SK-N-MC (cell line): ENCODE data around the gene ERC2.

Experiments
- DNase-seq: peaks from one replicate; pipeline ENCODE4 v3.0.0-alpha.2; 2011; ENCODE audit warnings: low read depth, low spot score
- H3K27ac ChIP-seq: fragments of 200-600 bp; sonication (generic); 2 replicates; pipeline ENCODE4 v1.5.1; 2016; ENCODE audit warnings: mixed run types
- H3K36me3 ChIP-seq: fragments of 200-600 bp; sonication (generic); 2 replicates; pipeline ENCODE4 v1.6.1; 2017; ENCODE audit warnings: antibody characterized with exemption, low read length, mixed read lengths; ENCODE audit not compliant: insufficient read depth
- H3K4me3 ChIP-seq: fragments of 200-600 bp; sonication (generic); 2 replicates; pipeline ENCODE4 v1.5.1; 2016
- H3K9ac ChIP-seq: fragments of 200-600 bp; sonication (generic); 2 replicates; pipeline ENCODE4 v1.8.0; 2017; ENCODE audit warnings: mixed run types, mixed read lengths; ENCODE audit not compliant: insufficient read length
- H3K9me3 ChIP-seq: fragments of 200-600 bp; sonication (generic); 2 replicates; pipeline ENCODE4 v1.6.1; 2017; ENCODE audit warnings: low read depth, mild to moderate bottlenecking, antibody characterized with exemption, low read length, moderate library complexity, mixed read lengths
- EZH2 ChIP-seq: fragments of 200-600 bp; sonication (generic); IDR thresholded peaks from one replicate; pipeline ENCODE4 v1.6.1; 2017; ENCODE audit warnings: antibody characterized with exemption
- FOXP2 ChIP-seq: optimal IDR thresholded peaks from 2 replicates; pipeline ENCODE3; 2011; ENCODE audit warnings: mild to moderate bottlenecking, moderate library complexity; ENCODE audit not compliant: insufficient read depth; ENCODE audit errors: extremely low read length, control extremely low read depth
- POLR2AphosphoS5 ChIP-seq: IDR thresholded peaks from 2 replicates; pipeline ENCODE4 v1.6.1; 2012; ENCODE audit warnings: mild to moderate bottlenecking, low read depth, low read length, borderline replicate concordance

Gene ERC2

GRCh38 chr3:55902221-55902900, 565.9 kb downstream of the ERC2 start:
- Histone ChIP-seq H3K9ac (no peak overlapping the region), H3K36me3 (no peaks in the 10 kb centered on the region), H3K4me3 (no peak overlapping the region), H3K27ac (no peak overlapping the region), H3K9me3 (no peaks in the 10 kb centered on the region)
- TF ChIP-seq FOXP2 (no peak), POLR2AphosphoS5 (no peak), EZH2 (no peak)
- no peak for DNase-seq

- Histone ChIP-seq H3K9me3 (no peaks in the 10 kb centered on the region), H3K27ac (no peak overlapping the region), H3K9ac (no peak overlapping the region), H3K4me3 (no peak overlapping the region), H3K36me3 (no peaks in the 10 kb centered on the region)
- DNase-seq: no peak
- TF ChIP-seq FOXP2: no peak
- no peak for TF ChIP-seq EZH2
Measured at GRCh38 chr3:55899887-55900286, 568.4 kb downstream of the ERC2 start.

GRCh38 chr3:55897573-55898224, 570.6 kb downstream of the ERC2 start:
- no peak overlapping the region for H3K9ac ChIP-seq
- H3K9me3 ChIP-seq: no peaks in the 10 kb centered on the region
- TF ChIP-seq POLR2AphosphoS5 (no peak), EZH2 (no peak), FOXP2 (no peak)
- no peak for DNase-seq
- no peaks in the 10 kb centered on the region for H3K36me3 ChIP-seq
- no peak overlapping the region for H3K27ac ChIP-seq
- H3K4me3 ChIP-seq: no peak overlapping the region

GRCh38 chr3:55895897-55896566, 572.2 kb downstream of the ERC2 start:
- Histone ChIP-seq H3K27ac (no peak overlapping the region), H3K4me3 (no peak overlapping the region), H3K9ac (no peak overlapping the region), H3K36me3 (no peaks in the 10 kb centered on the region), H3K9me3 (no peaks in the 10 kb centered on the region)
- TF ChIP-seq EZH2: no peak
- TF ChIP-seq FOXP2: no peak
- TF ChIP-seq POLR2AphosphoS5: no peak
- DNase-seq: no peak

- Histone ChIP-seq H3K9ac (no peak overlapping the region), H3K4me3 (no peak overlapping the region)
- DNase-seq: no peak
Measured at GRCh38 chr3:55894605-55895004, 573.7 kb downstream of the ERC2 start.

GRCh38 chr3:55893045-55893664, 575.1 kb downstream of the ERC2 start:
- no peak for DNase-seq
- no peaks in the 10 kb centered on the region for H3K36me3 ChIP-seq
- no peak overlapping the region for H3K9ac ChIP-seq
- TF ChIP-seq FOXP2 (no peak), EZH2 (no peak), POLR2AphosphoS5 (no peak)
- H3K27ac ChIP-seq: no peak overlapping the region
- H3K4me3 ChIP-seq: no peak overlapping the region
- no peaks in the 10 kb centered on the region for H3K9me3 ChIP-seq

More at GRCh38 chr3:55894605-55895004, 573.7 kb downstream of the ERC2 start:
- H3K27ac ChIP-seq: no peak overlapping the region
- TF ChIP-seq EZH2 (no peak), FOXP2 (no peak), POLR2AphosphoS5 (no peak)
- H3K9me3 ChIP-seq: no peaks in the 10 kb centered on the region
- no peaks in the 10 kb centered on the region for H3K36me3 ChIP-seq

- H3K9me3 ChIP-seq: no peaks in the 10 kb centered on the region
- H3K9ac ChIP-seq: no peak overlapping the region
- no peak overlapping the region for H3K27ac ChIP-seq
- no peak for DNase-seq
- H3K4me3 ChIP-seq: no peak overlapping the region
- TF ChIP-seq EZH2: no peak
- no peak for TF ChIP-seq FOXP2
- no peak for TF ChIP-seq POLR2AphosphoS5
- no peaks in the 10 kb centered on the region for H3K36me3 ChIP-seq
Measured at GRCh38 chr3:55891106-55891505, 577.2 kb downstream of the ERC2 start.

GRCh38 chr3:55888282-55888885, 579.9 kb downstream of the ERC2 start:
- DNase-seq: no peak
- Histone ChIP-seq H3K9me3 (no peaks in the 10 kb centered on the region), H3K27ac (no peak overlapping the region)

More at GRCh38 chr3:55888282-55888885, 579.9 kb downstream of the ERC2 start:
- Histone ChIP-seq H3K9ac (no peak overlapping the region), H3K36me3 (no peaks in the 10 kb centered on the region), H3K4me3 (no peak overlapping the region)
- TF ChIP-seq POLR2AphosphoS5: no peak
- TF ChIP-seq FOXP2: no peak
- TF ChIP-seq EZH2: no peak
